ENCODE data around the gene MTAP.
A peak's percentile ranks its signal among the peaks of the same experiment; 100 is the strongest.

Gene MTAP

GRCh38 chr9:21806644-21807043 lies 4.2 kb downstream of the MTAP start:
- no peak for DNase-seq

DNA sequence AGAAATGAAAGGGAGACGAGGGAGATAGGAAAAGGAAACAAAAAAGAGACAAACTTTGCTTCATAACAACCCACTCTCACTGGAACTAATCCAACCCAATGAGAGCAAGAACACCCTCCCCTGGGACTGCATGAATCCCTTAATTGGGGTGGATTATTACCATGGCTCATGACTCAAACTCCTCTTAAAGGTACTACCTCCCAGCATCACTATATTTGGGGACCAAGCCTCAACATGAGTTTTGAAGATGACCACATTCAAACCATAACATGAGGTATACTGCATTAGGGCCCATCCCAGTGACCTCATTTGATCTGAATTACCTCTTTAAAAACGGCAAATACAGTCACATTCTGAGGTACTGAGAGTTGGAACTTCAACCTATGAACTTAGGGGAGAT lies 8.0 kb downstream of the MTAP start:
- no peak for DNase-seq

DNA sequence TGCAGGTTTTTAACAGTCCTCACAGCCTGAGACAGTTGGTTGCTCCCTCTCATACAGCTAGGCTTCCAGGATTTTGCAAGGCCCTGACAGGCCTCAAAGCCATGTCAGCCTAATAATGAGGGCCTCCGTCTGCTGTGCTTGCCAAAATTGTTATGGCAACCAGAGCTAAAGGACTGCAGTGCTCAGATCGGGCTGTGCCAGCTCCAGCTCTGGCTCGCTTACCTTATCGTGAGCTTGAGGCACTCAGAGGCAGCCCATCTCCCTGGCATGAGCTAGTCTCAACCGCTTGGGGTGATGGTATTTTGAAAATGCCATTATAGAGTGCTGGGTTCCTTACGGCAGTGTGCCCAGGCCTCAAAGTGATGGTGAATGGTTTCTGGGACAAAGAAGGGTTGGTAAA lies 8.4 kb downstream of the MTAP start:
- DNase-seq, result no peak

GRCh38 chr9:21811914-21812313 lies 9.5 kb downstream of the MTAP start:
- DNase-seq, result no peak

DNA sequence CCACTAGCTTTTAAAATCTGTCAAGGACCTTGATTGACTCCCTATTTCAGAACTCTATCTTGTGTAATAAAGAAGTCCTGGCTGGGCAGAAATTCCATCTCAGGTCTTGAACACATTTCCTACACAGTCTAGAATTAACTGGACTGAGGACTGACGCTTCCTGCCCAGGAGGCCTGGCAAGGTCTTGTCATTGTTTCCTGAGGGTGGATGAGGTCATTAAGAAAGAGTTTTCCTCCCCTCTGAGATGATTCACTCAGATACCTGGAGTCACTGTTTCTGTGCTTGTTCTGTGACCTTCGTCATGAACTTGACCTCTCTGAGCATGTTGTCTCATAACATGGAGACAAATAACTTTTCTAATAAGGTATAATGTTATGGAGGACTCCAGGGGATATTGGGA lies 10.0 kb downstream of the MTAP start:
- no peak for DNase-seq

DNA sequence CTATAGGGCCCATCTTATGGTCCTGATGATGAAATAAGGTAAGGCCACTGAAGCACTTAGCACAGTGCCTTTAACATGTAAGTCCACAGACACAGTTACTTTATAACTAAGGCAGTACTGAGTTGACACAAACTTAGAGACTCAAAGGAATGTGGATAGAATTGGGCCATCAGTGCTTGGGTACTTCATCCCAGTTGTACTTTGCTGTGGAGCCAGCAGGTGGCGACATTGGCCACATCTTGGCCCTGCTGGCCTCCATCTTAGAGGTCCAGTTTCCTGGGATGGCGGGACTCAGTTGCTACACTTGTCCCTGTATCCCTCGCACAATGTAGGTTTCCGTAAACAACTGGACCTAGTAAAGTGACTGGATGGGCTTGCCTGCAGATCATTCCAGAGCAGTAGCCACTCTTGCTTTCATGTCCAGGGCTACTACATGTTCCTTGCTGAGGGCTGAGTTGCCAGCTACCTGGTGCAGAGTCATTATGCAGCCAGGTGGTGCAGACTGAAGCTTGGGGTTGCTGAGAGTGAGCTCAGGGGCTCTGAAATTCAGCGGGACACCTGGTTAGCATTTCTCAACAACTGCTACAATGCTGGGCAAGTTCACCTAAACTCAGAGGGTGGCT lies 10.6 kb downstream of the MTAP start:
- DNase-seq, result peak; percentile 80

- DNase-seq, result peak; percentile 96
Observed at GRCh38 chr9:21813575-21814473, 11.4 kb downstream of the MTAP start.

DNA sequence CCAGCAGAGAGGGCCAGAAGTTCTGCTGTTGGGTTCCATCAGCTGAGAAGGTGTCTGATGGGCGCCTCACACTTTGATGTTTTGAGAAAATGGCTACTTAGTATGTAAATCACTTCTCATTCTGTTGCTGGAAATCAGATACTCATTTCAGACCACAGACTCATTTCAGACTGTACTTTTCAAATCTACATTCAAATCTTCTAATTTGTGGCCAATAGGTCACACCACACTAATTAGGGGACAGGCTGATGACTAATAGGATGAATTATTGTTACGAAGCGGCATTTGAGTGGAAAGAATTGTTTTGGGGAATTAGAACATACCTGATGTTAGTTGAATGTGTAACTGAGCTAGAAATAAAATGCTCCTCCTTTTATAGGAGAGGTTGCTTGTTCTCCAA lies 13.2 kb downstream of the MTAP start:
- DNase-seq, result no peak

GRCh38 chr9:21817176-21817575 lies 14.7 kb downstream of the MTAP start:
- peak; percentile 68 for DNase-seq

DNA sequence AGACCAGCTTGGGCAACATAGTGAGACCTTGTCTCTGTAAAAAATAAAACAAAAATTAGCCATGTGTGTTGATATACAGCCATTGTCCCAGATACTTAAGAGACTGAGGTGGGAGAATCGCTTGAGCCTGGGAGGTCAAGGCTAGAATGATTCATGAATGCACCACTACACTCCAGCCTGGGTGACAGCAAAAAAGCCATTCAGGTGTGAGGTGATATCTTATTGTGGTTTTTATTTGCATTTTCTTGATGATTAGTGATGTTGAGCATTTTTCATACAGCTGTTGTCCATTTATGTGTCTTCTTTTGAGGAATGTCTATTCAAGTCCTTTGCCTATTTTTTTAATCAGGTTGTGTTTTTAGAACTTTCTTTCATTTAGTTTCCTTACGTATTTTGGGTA lies 23.2 kb downstream of the MTAP start:
- no peak for DNase-seq

DNA sequence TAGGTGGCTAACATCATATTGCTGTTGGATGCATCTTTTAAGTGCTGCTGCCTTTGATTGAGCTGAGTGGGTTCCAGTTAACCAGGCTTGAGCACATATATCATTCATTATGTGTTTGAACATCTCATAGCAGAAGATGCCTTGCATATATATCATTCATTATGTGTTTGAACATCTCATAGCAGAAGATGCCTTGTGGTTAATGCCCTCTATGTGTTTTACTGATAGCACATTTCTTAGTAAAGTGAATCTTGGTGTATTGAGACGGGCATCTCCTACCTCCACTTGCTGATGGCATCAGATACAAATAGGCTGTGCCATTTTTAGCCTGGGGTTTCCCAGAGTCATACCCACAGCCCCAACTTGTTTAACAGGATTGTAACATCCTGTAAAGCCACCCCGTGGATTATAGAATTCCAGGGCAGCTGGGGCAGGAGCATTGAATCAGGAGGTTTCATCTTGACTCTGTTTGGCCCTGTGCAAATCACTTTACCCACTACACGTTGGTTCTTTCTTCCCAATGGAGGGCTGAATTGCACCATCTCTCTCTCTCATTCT lies 26.5 kb downstream of the MTAP start:
- DNase-seq, result peak; percentile 12

- DNase-seq, result peak; percentile 63
Observed at GRCh38 chr9:21830589-21830988, 28.2 kb downstream of the MTAP start.

DNA sequence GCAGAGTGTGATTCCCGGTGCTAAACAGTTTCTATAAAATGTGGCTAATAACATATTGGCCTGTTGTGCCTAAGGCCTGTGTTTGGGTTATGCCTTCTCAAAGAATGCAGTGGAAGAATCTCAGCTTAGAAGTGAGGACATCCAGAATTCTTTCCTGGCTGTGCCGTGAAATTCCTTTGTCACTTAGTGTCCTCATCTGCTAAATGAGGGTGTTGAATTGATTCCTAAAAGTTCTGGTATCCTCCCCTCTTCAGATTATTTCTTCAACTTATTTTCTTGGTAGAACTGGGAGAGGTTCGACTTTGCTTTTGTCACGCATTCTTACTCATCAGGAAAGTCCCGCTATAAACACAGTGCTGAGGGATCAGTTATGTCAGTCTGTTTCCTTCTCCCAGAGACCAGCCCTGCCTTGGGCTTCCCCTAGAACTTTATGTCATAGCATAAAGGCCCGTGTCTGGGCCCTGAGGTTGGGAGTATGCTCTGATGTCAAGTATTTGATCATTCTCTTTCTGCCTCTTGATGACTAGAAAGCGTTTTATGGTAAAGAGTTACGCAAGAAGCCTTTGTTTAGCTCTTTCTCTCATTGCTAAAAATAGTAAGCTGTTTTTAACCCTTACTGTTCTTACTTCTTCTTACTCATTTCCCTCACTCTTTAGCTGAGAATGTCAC lies 29.5 kb downstream of the MTAP start:
- peak; percentile 98 for DNase-seq

DNA sequence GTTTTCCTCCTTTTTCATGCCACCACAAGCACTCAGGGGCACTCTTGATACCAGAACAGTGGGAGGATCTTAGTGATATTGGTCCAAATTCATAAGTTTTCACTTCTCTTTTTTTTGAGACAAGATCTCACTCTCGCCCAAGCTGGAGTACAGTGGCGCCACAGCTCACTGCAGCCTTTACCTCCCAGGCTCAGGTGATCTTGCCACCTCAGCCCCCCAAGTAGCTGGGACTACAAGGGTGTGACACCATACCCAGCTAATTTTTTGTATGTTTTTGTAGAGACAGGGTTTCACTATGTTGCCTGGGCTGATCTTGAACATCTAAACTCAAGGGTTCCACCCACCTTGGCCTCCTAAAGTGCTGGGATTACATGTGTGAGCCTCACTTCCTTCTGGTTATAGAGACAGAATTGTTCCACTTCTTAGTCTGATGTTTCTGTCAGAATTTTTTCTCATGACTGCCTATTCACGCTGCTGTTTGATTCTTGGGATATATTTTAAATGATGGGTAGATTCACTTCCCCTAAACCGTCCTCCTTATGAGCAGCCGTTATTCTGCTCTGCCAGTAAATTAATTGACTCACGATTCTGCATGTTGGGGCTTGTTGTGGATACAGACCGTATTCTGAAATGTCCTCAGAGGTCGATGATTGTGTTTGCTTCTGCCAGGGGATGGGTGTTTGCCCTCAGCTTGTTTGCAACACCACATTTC lies 30.8 kb downstream of the MTAP start:
- DNase-seq, result peak; percentile 92

- DNase-seq, result no peak
Observed at GRCh38 chr9:21835121-21835520, 32.7 kb downstream of the MTAP start.

GRCh38 chr9:21836437-21837161 lies 34.2 kb downstream of the MTAP start:
- peak; percentile 76 for DNase-seq

GRCh38 chr9:21837501-21837900 lies 35.1 kb downstream of the MTAP start:
- DNase-seq, result no peak

DNA sequence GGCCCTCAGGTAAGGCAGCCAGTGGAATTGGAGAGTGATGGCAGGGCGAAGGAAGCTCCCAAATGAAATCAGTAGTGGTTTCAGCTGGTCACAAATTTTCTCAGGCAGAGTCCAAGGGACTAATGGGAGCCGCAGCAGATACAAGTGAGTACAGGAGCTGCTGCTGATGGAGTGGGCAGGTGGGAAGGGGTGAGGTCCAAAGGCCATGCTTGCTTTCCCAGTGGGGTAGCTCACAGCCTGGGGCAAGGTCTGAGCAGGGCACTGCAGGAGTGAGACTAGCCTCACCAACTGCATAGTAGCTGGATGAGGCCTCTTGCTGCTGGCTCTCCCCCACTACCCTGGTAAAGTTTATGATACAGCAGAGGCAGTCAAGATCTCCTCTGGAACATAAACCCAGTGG lies 38.2 kb downstream of the MTAP start:
- no peak for DNase-seq

GRCh38 chr9:21841133-21841532 lies 38.7 kb downstream of the MTAP start:
- DNase-seq, result no peak

GRCh38 chr9:21848615-21849014 lies 46.2 kb downstream of the MTAP start:
- DNase-seq, result no peak

- no peak for DNase-seq
Observed at GRCh38 chr9:21852754-21853153, 50.3 kb downstream of the MTAP start.

- DNase-seq, result no peak
Observed at GRCh38 chr9:21853414-21853813, 51.0 kb downstream of the MTAP start.
